Measurements from ENCODE around the gene RNASE4. TPM values are rescaled to one million over a fixed set of nuclear protein-coding genes. Genes with fewer than 3 reads are reported as not detected.
"Not testable (repeated sequence)": the region's sequence is repeated elsewhere in the genome, so short reads cannot be mapped to it uniquely, and the experiment has no call there.

The RNASE4 gene
- polyA plus RNA-seq (ENCODE audit: insufficient read length) = 4.5 TPM

- DNase-seq = peak; percentile 87
Observed at GRCh38 chr14:20683891-20684661, at the start of gene RNASE4. TSS of gene RNASE4 (plus strand) at chr14:20684560. CDS start at chr14:20699372, 14,812 bp downstream.

DNA sequence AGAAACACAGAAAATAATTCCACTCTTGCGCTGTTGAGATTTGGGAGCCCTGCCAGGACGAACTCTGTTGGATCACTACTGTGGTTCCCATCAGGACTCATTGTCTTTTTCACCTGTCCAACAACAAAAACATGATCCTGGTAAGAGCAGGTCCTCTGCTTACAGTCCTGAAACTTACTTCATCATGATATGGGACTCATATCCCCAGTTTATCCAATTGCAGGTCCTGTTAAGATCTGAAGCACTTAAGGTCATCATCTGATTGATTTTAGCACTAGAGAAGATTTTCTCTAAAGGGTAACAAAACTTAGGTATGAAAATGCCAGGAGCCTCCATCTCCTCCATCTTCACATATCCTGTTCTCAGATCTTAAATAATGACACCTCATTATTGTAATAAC, 42.8 kb upstream of the RNASE4 start, which contains the start of gene OR6S1:
Gene OR6S1, minus strand, starts transcription at position 101 of the 400 bp plus-strand sequence. Its CDS starts 0 bp downstream, at position 101.
- DNase-seq = no peak

GRCh38 chr14:20642182-20642581, 42.2 kb upstream of the RNASE4 start:
- no peak for DNase-seq

DNA sequence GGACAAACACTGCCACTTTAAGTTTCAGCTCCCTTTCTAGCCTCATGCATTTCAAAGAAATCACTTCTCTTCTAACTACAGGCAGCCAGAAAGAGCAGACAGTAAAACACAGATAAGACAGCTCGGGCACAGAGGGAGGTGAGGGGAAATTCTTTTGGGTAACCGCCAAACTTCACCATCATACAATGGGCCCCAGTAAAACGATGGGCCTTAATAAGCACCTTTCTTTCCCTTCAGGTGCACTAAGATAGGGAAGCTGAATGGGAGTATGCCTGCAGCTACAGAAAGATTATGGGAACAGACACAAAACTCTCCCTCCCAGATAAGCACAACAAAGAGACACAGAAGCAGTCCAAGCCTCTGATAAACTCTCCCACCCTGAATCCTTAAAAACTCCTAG, 41.6 kb upstream of the RNASE4 start:
- not testable (repeated sequence) for DNase-seq

GRCh38 chr14:20644520-20644919, 39.8 kb upstream of the RNASE4 start:
- no peak for DNase-seq

GRCh38 chr14:20645481-20645880, 38.9 kb upstream of the RNASE4 start:
- DNase-seq = no peak

- no peak for DNase-seq
Observed at GRCh38 chr14:20652996-20653975, 31.1 kb upstream of the RNASE4 start.

DNA sequence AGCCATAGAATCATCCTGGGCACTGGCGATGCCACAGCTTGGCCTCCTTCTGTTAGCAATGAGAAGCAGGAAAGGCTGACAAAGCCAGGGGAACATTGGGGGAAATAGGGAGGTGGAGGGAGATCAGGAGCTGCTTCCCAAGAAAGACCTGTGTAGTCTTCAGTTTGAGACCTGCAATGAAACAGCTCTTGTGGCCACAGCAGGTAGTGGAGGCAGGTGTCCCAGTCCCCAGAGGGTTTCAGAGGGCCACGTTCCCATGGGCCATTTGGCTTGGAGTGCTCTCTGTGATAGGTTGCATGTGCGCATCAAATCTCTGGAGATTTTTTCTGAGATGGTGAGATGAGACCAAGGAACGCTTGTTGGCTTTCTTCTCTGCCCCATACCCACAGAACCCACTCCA, 28.5 kb upstream of the RNASE4 start:
- no peak for DNase-seq

DNA sequence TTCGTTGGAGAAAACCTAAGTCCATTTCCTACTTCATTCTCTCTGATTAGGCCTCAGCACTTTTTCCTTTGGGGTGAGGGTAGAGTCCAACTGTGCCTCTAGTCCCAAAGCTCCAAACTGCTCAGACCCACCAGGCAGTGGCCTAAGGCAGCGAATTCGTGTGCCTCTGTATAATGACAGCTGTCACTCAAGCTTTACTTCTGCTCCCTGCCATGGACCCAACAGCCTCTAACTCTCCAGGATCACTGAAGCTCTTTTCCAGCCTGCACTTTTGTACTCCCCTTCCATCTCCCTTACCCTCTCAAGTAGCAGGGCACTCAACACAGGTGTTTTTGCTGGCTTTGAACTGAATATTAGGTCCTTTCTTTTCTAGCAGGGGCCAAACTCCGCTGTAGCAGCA, 28.1 kb upstream of the RNASE4 start:
- no peak for DNase-seq

DNA sequence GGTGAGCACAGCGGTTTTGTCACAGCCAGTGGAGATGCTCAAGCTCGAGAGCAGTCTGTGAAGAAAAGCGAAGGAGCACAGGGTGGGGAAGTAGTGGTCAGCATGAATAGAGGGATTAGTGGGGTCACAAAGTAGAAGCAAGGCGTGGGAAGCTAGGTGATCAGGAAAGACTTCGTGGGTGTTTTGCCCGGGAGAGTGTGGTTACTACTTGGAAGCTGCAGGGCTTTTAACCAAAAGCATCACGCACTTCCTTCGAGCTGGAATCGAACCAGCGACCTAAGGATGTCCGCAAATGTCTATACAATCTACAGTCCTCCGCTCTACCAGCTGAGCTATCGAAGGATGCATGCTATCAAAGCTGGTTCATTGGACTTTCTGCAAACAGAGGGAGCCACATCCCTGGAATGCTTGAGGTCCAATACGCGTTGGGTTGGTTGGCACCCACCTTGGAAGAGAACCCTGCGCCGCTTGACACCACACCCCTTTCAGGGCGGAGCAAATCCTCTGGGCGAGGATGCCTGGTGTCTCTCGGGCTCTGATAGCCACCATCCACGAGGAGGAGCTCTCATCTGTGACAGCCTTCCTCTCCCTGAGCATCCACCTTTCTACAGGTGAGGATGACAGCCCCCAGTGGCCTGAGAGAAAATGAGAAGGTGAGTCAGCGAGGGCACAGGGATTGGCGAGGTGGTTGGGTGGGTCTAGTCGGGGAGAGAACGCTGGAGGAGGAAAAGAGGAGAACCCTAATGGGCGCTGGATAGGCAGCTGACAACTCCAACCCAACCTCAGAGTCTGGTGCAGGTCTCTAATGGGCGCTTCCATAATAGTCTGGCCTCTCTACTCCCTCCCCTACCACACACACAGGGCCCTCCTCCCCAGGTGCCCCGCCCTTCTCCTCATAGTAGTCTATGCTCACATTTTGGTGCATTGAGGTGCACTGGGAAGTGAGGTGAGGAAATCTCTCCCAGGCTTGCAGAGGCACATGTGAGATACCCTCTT, 26.8 kb upstream of the RNASE4 start:
- DNase-seq = no peak

DNA sequence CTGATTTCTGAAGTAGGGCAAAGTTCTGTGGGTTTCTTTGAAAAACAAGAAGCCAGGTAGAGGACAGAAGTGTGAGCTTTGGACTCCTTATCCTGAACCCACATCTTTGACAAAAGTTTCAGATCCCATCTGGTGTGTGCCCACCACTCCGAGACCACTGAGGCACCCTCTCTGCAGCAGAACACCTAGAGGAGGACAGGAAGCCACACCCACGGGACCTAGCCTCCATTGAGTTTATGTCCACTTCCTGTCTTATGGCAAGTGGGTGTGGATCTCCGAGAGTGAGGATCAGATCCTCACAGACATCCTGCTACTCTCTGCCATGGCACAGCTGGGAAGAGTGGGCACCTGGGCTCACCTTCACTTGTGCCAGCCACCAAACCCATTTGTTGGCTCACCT, 26.1 kb upstream of the RNASE4 start:
- no peak for DNase-seq

DNA sequence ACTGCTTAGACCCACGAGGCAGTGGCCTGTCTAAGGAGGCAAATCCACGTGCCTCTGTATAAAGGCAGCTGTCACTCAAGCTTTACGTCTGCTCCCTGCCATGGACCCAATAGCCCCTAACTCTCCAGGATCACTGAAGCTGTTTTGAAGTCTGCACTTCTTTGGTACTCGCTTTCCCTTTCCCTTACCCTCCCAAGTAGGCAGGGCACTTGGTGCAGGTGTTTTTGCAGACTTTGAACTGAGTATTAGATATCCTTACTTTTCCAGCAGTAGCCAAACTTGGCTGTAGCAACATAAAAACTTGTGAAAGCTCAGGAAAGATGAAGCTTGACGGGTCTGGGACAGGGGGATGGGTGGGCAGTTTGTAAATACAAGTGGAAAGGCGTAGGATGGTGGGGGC, 25.0 kb upstream of the RNASE4 start:
- no peak for DNase-seq

DNA sequence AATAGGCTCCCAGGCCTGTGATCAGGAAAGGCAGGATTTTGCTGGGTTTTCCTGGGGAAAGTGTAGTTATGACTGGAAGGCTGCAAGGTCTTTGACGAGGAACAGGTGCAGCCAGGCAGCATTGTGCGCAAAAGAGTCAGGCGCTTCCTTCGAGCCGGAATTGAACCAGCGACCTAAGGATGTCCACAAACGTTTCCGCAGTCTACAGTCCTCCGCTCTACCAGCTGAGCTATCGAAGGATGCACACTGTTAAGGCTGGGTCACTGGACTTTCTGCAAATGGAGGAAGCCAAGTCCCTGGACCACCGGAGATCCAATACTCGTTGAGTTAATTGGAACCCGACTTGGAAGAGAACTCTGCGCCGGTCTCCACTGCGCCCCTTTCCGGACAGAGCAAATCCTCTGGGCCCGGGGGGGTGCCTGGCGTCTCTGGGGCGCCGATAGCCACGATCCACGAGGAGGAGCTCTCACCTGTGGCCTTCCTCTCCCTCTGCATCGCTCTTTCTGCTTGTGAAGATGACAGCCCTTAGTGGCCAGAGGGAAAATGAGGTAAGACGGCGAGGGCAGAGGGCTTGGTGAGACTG, 24.5 kb upstream of the RNASE4 start:
- DNase-seq = no peak

DNA sequence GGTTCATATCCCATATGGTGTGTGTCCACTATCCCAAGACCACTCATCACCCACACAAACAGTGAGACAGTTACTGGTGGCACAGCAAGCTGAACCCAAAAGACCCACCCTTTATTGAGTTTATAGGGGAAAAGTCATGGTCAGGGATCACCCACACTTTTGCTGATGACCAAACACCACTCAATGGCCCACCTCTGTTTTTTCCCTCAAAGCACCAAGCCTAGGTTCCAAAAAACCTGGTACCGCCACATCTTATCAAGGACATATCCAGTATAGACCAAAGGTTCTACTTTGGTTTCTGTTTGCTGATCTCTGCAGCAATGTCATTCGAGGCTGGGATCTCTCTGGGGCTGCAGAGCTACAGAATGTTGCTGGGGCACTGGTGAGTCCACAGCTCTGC, 23.2 kb upstream of the RNASE4 start:
- DNase-seq = no peak

DNA sequence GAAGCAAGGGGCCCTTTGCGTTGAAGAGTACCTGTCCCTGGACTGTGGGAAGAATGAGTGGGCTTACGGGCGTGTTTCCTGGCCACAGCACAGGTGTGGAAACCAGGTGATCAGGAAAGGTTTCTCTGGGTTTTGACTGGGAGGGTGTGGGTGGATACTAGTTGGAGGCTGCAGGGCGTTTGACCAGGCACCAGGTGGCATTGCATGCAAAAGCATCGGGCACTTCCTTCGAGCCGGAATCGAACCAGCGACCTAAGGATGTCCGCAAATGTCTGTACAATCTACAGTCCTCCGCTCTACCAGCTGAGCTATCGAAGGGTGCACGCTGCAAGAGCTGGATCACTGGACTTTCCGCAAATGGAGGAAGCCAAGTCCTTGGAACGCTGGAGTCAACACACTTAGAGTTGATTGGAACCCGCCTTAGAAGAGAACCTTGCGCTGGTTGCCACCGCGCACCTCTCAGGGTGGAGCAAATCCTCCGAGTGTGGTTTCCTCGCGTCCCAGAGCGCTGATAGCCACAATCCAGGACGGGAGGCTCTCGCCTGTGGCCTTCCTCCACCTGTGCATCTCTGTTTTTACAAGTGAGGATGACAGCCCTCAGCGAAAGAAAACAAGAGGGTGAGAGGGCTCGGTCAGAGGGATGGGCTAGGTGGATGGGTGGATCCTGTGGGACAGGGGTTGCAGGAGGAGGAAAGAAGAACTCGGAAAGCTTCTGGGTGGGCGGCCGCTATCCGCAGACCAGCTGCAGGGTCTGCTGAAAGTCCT, 21.2 kb upstream of the RNASE4 start:
- peak; percentile 33 for DNase-seq

- not testable (repeated sequence) for DNase-seq
Observed at GRCh38 chr14:20666400-20666961, 17.9 kb upstream of the RNASE4 start.

DNA sequence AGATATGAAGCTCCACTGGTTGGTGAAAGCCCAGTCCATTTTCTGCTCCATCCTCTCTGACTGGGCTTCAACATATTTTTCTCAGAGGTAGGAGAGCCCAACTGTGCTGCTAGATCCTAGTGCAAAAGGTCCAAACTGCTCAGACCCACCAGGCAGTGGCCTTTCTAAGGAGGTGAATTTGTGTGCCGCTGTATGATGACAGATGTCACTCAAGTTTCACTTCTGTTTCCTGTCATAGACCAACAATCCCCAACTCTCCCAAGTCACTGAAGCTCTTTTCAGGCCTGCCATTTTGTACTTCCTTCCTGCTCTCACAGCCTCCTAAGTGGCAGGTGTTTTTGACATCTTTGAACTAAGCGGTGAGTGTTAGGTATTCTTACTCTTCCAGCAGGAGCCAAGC, 16.4 kb upstream of the RNASE4 start:
- DNase-seq = no peak

- no peak for DNase-seq
Observed at GRCh38 chr14:20668969-20669368, 15.4 kb upstream of the RNASE4 start.

GRCh38 chr14:20671597-20672283, 12.6 kb upstream of the RNASE4 start:
- no peak for DNase-seq

- no peak for DNase-seq
Observed at GRCh38 chr14:20675669-20676068, 8.7 kb upstream of the RNASE4 start.

Measured in hindlimb muscle (tissue), 1 donor.